Body of pancreas (tissue), 4 donors: ENCODE results near the gene ZNF423. TPM values are rescaled to one million over a fixed set of nuclear protein-coding genes. Genes with fewer than 3 reads are reported as not detected.

ENCODE experiments used
- ATAC-seq: fragments of 150-250 bp; one replicate; pipeline ENCODE4 v1.9.1; 2016
- DNase-seq, 4 donors: peaks; one replicate each; pipeline ENCODE4 v3.0.0-alpha.2; 2019
- H3K27ac ChIP-seq, 4 donors: fragments of 200-600 bp; sonication (generic); 1 replicate in 3 of 4; 2 replicates in 1 of 4; pipeline versions ENCODE4 v1.5.1 to v1.6.1; 2016 to 2019; ENCODE audit warnings: mild to moderate bottlenecking in 1 of 4, mixed read lengths in 1 of 4, moderate library complexity in 1 of 4
- H3K27me3 ChIP-seq, 2 donors: fragments of 200-600 bp; sonication (generic); one replicate each; pipeline ENCODE4 v1.6.0; 2016; ENCODE audit warnings: mild to moderate bottlenecking in 1 of 2
- H3K36me3 ChIP-seq, 2 donors: fragments of 200-600 bp; sonication (generic); replicated peaks in 1 of 2; 2 replicates each; pipeline ENCODE4 v1.5.1; 2016; ENCODE audit warnings: low read depth in 2 of 2; ENCODE audit not compliant: insufficient read depth in 1 of 2
- H3K4me1 ChIP-seq: fragments of 200-600 bp; sonication (generic); one replicate; pipeline ENCODE4 v1.6.0; 2016
- H3K4me3 ChIP-seq, 2 donors: fragments of 200-600 bp; sonication (generic); 1 replicate in 1 of 2; 2 replicates in 1 of 2; pipeline ENCODE4 v1.5.1; 2016 to 2019
- H3K9me3 ChIP-seq, 3 donors: fragments of 200-600 bp; sonication (generic); 1 replicate in 2 of 3; 2 replicates in 1 of 3; pipeline ENCODE4 v1.5.1; 2016
- POLR2A ChIP-seq, 3 donors: fragments of 450-650 bp; IDR thresholded peaks; one replicate each; pipeline ENCODE4 v1.6.1; 2016; ENCODE audit warnings: antibody characterized with exemption in 3 of 3, mild to moderate bottlenecking in 2 of 3
- WGBS, 2 donors: methylation state at CpG; one replicate each; pipeline ENCODE4 v1.1.5; 2017; 5-methylcytosine and 5-hydroxymethylcytosine counted together
- intact Hi-C: fragments of 100-400 bp; cut with DNase I; formaldehyde crosslinking; loops from one replicate; pipeline ENCODE4 v1.15.1; 2023
- total RNA-seq, 2 donors: library from RNA; depleted of rRNA; stranded (reverse); fragments of >200 nt; gene quantifications; one replicate each; pipeline ENCODE4 v1.1.0, GENCODE V29; 2016
- TF ChIP-seq, protein P1 (sequence below), 7 experiments: fragments of 450-650 bp in 4 of 7; fragments of 200-600 bp in 3 of 7; sonication (generic) in 3 of 7; IDR thresholded peaks; one replicate each; pipeline ENCODE4 v1.5.1; 2016 to 2019; ENCODE audit warnings: antibody characterized with exemption in 7 of 7

The ZNF423 gene
- total RNA-seq, 2 donors from 2014 or later: 4.2 to 9.2 TPM

DNA sequence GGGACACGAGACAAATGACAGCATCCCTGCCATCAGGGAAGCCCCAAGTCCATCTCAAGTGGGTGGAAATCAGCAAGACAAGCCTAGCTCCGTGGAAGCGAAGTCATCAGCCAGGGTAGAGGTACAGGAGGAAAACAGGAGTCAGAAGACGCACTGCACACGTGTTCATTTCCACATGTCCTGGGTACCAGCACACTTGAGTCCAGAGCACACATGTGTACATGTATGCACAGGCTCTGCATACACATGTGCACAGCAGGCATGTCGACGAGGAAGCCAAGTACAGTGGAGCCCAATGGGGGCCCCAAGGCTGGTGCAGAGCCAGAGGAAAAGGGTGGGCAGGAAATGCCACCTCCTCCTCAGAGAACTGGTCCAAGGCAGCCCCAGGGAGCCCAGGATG is 75.9 kb downstream of the ZNF423 start:
- intact Hi-C loops: loop anchor here (10.0 kb wide), 1 partner anchor 55 kb away; no protein-coding TSS in a partner anchor

DNA sequence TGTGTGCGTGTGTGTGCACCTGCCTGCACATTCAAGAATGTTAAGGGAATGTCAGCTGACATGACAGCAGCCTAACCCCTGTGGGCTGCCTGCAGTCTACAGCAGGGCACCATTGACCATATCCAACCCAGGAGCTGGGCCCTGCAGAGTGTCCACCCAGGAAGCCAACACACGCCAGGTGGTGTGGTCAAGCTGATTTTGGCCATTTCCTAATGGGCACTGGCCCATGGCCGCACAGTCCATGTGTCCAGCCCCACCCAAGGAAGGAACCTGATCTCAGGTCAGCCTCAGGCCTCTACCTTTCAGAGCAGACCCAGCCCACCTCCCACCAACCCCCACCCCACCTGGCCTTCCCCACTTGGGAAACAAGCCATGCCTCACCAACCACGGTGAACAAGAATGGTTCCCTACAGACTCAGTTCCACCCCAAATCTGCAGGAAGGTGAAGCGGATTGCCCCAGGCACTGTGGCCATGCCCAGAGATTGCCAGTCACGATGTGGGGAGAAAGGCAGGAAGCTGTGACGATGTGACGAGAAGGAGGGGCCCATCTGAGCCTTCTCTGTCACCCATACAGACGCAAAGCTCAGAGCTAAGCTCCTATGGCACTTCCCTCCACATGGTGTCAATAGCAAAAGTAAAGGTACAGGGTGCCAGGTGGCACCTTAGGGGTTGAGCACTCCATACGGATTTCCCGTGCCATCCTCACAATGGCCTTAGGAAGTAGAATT is 77.5 kb downstream of the ZNF423 start:
- H3K4me3 ChIP-seq: no peak overlapping the region
- DNase-seq: no peak
- H3K27ac ChIP-seq: no peak overlapping the region
- no peaks in the 10 kb centered on the region for H3K27me3 ChIP-seq
- WGBS, 2 donors: 83 to 89% methylated on average over 9 to 11 of the region's 11 CpGs
- intact Hi-C loops: loop anchor here (10.0 kb wide), 1 partner anchor 56 kb away; no protein-coding TSS in a partner anchor
- H3K36me3 ChIP-seq: no peaks in the 10 kb centered on the region
- TF ChIP-seq, protein P1, sequence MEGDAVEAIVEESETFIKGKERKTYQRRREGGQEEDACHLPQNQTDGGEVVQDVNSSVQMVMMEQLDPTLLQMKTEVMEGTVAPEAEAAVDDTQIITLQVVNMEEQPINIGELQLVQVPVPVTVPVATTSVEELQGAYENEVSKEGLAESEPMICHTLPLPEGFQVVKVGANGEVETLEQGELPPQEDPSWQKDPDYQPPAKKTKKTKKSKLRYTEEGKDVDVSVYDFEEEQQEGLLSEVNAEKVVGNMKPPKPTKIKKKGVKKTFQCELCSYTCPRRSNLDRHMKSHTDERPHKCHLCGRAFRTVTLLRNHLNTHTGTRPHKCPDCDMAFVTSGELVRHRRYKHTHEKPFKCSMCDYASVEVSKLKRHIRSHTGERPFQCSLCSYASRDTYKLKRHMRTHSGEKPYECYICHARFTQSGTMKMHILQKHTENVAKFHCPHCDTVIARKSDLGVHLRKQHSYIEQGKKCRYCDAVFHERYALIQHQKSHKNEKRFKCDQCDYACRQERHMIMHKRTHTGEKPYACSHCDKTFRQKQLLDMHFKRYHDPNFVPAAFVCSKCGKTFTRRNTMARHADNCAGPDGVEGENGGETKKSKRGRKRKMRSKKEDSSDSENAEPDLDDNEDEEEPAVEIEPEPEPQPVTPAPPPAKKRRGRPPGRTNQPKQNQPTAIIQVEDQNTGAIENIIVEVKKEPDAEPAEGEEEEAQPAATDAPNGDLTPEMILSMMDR (IDR thresholded peaks at IDR 0.05): no peak
- no peak for TF ChIP-seq POLR2A (IDR thresholded peaks at IDR 0.05)
- ATAC-seq: no peak
- no peaks in the 10 kb centered on the region for H3K4me1 ChIP-seq
- no peaks in the 10 kb centered on the region for H3K9me3 ChIP-seq

More for the DNA sequence above, 75.9 kb downstream of the ZNF423 start:
- Histone ChIP-seq H3K27me3 (no peaks in the 10 kb centered on the region), H3K36me3 (no peaks in the 10 kb centered on the region), H3K4me1 (no peaks in the 10 kb centered on the region), H3K9me3 (no peaks in the 10 kb centered on the region), H3K4me3 (no peak overlapping the region), H3K27ac (no peak overlapping the region)
- no peak for ATAC-seq
- DNase-seq: no peak
- no peak for TF ChIP-seq POLR2A (IDR thresholded peaks at IDR 0.05)
- TF ChIP-seq, protein P1 (IDR thresholded peaks at IDR 0.05): no peak
- 77 to 86% methylated on average over 7 of the region's 7 CpGs for WGBS, 2 donors

DNA sequence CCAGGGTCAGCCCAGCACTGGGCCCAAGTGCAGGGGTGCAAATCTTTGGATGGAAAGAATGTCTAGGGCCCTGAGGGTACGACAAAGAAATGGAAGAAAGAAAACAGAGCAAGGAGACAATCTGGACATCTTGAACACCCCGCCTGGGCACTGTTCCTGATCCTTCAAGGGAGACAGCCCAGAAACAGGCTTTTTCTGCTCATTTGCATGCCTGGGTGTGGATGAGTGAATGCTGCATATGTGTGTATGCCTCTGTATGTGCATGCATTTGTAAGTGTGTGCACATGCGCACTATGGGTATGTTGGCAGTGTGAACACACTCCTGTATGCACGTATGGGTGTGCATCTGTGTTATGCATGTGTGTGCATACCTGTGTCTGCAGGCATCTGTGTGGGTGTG is 79.2 kb downstream of the ZNF423 start:
- Histone ChIP-seq H3K27me3 (no peaks in the 10 kb centered on the region), H3K36me3 (no peaks in the 10 kb centered on the region), H3K9me3 (no peaks in the 10 kb centered on the region), H3K4me3 (no peak overlapping the region), H3K27ac (no peak overlapping the region), H3K4me1 (no peaks in the 10 kb centered on the region)
- TF ChIP-seq, protein P1 (IDR thresholded peaks at IDR 0.05): no peak
- TF ChIP-seq POLR2A (IDR thresholded peaks at IDR 0.05): no peak
- intact Hi-C loops: loop anchor here (10.0 kb wide), 1 partner anchor 58 kb away; no protein-coding TSS in a partner anchor
- 82 to 86% methylated on average over 4 of the region's 4 CpGs for WGBS, 2 donors
- ATAC-seq (no peak), DNase-seq (no peak)

DNA sequence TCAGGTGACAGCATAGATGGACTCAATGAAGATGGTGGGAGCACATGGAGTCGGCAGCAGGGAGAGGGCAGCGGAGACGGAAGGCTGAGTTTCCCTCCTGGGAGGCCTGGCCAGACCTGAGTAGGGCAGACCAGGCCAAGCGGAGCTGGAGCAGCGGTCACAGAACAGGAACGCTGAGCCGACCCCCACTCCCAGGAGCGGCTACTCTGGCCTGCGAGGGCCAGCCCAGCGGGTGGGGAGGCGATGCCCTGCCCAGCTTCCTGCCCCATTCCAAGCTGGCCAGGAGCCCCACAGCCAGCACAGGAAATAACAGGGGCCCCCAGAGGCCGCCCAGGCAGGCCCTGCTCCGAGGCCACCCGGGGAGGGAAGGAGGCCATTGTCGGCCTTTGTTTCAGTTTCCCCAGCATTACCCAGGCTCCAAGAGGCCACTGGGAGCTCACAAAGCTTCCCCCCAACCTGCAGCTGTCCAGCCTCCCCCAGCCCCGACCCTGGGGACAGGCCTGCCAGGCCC is 79.8 kb downstream of the ZNF423 start:
- WGBS, 2 donors: 63 to 72% methylated on average over 16 of the region's 16 CpGs
- peak; percentile 38 for ATAC-seq
- TF ChIP-seq POLR2A (IDR thresholded peaks at IDR 0.05): no peak
- TF ChIP-seq, protein P1 (IDR thresholded peaks at IDR 0.05): no peak
- H3K4me3 ChIP-seq: no peak overlapping the region
- H3K9me3 ChIP-seq: no peaks in the 10 kb centered on the region
- H3K4me1 ChIP-seq: no peaks in the 10 kb centered on the region
- intact Hi-C loops: loop anchor here (10.0 kb wide), 1 partner anchor 59 kb away; no protein-coding TSS in a partner anchor
- no peak overlapping the region for H3K27ac ChIP-seq
- H3K27me3 ChIP-seq: no peaks in the 10 kb centered on the region
- no peaks in the 10 kb centered on the region for H3K36me3 ChIP-seq
- DNase-seq: no peak
